Glutamatergic neuron (in vitro differentiated cells): ENCODE measurements around the gene SLC12A3. TPM values are rescaled to one million over a fixed set of nuclear protein-coding genes. Genes with fewer than 3 reads are reported as not detected.

ENCODE experiments used
- DNase-seq: peaks from one replicate; pipeline ENCODE4 v3.0.0; 2022
- H3K27ac Mint-ChIP-seq: one replicate; pipeline ENCODE4 v1.8.0; 2020; ENCODE audit warnings: mild to moderate bottlenecking, mixed read lengths, inconsistent platforms; ENCODE audit not compliant: unreplicated experiment
- H3K27me3 Mint-ChIP-seq: one replicate; pipeline ENCODE4 v1.8.0; 2020; ENCODE audit warnings: mild to moderate bottlenecking, moderate library complexity, mixed read lengths, inconsistent platforms; ENCODE audit not compliant: unreplicated experiment
- H3K36me3 Mint-ChIP-seq: one replicate; pipeline ENCODE4 v1.8.0; 2020; ENCODE audit warnings: mild to moderate bottlenecking, mixed read lengths, inconsistent platforms; ENCODE audit not compliant: unreplicated experiment
- H3K4me1 Mint-ChIP-seq: one replicate; pipeline ENCODE4 v1.8.0; 2020; ENCODE audit warnings: mild to moderate bottlenecking, low read depth, mixed read lengths, inconsistent platforms; ENCODE audit not compliant: unreplicated experiment
- H3K4me3 Mint-ChIP-seq: one replicate; pipeline ENCODE4 v1.8.0; 2020; ENCODE audit warnings: mild to moderate bottlenecking, mixed read lengths, inconsistent platforms; ENCODE audit not compliant: unreplicated experiment
- H3K9me3 Mint-ChIP-seq: one replicate; pipeline ENCODE4 v1.8.0; 2020; ENCODE audit warnings: mild to moderate bottlenecking, moderate library complexity, mixed read lengths, inconsistent platforms; ENCODE audit not compliant: unreplicated experiment
- CTCF ChIP-seq: fragments of 200-600 bp; sonication (generic); IDR thresholded peaks from one replicate; pipeline ENCODE4 v1.5.0; 2021; ENCODE audit not compliant: partially characterized antibody, unreplicated experiment
- total RNA-seq: library from RNA; stranded (reverse); fragmentation: NEBNext Ultra II Directional; extraction: Animal tissue kit (Norgen Biotek cat#: 25700); gene quantifications from one replicate; pipeline ENCODE4 v1.2.1, GENCODE V29; 2021; ENCODE audit not compliant: unreplicated experiment

Gene SLC12A3
- total RNA-seq, 1 donor from 2014 or later, result not detected

- H3K36me3 Mint-ChIP-seq, result peaks cover 4% of the 10 kb centered on the region
- no peaks in the 10 kb centered on the region for H3K9me3 Mint-ChIP-seq
- no peak overlapping the region for H3K4me3 Mint-ChIP-seq
- peaks cover 7% of the 10 kb centered on the region for H3K4me1 Mint-ChIP-seq
- no peak for DNase-seq
- no peak overlapping the region for H3K27ac Mint-ChIP-seq
- H3K27me3 Mint-ChIP-seq, result peaks cover 2% of the 10 kb centered on the region
- no peak for TF ChIP-seq CTCF
These were observed 73.9 kb downstream of the SLC12A3 start for GRCh38 chr16:56938664-56939513.

- peaks cover 7% of the 10 kb centered on the region for H3K4me1 Mint-ChIP-seq
- no peak overlapping the region for H3K27ac Mint-ChIP-seq
- TF ChIP-seq CTCF, result no peak
- peaks cover 2% of the 10 kb centered on the region for H3K27me3 Mint-ChIP-seq
- H3K4me3 Mint-ChIP-seq, result no peak overlapping the region
- H3K36me3 Mint-ChIP-seq, result peaks cover 5% of the 10 kb centered on the region
- no peaks in the 10 kb centered on the region for H3K9me3 Mint-ChIP-seq
- DNase-seq, result no peak
These were observed 74.8 kb downstream of the SLC12A3 start for GRCh38 chr16:56939801-56940200.

- H3K4me3 Mint-ChIP-seq, result no peak overlapping the region
- no peak for TF ChIP-seq CTCF
- H3K27ac Mint-ChIP-seq, result no peak overlapping the region
- H3K27me3 Mint-ChIP-seq, result peaks cover 2% of the 10 kb centered on the region
- H3K4me1 Mint-ChIP-seq, result peaks cover 3% of the 10 kb centered on the region
- no peak for DNase-seq
- no peaks in the 10 kb centered on the region for H3K9me3 Mint-ChIP-seq
- peaks cover 8% of the 10 kb centered on the region for H3K36me3 Mint-ChIP-seq
These were observed 76.1 kb downstream of the SLC12A3 start for GRCh38 chr16:56941092-56941491.

GRCh38 chr16:56941856-56942331 is 76.9 kb downstream of the SLC12A3 start:
- TF ChIP-seq CTCF, result no peak
- peaks cover 1% of the 10 kb centered on the region for H3K27me3 Mint-ChIP-seq
- peaks cover 8% of the 10 kb centered on the region for H3K36me3 Mint-ChIP-seq

GRCh38 chr16:56943761-56944375 is 78.9 kb downstream of the SLC12A3 start:
- Mint-ChIP-seq H3K27me3 (no peaks in the 10 kb centered on the region), H3K9me3 (no peaks in the 10 kb centered on the region), H3K4me1 (no peaks in the 10 kb centered on the region), H3K4me3 (no peak overlapping the region), H3K27ac (no peak overlapping the region), H3K36me3 (peaks cover 4% of the 10 kb centered on the region)
- no peak for TF ChIP-seq CTCF
- no peak for DNase-seq

More at GRCh38 chr16:56941856-56942331, 76.9 kb downstream of the SLC12A3 start:
- Mint-ChIP-seq H3K27ac (no peak overlapping the region), H3K4me3 (no peak overlapping the region), H3K4me1 (no peaks in the 10 kb centered on the region), H3K9me3 (no peaks in the 10 kb centered on the region)
- DNase-seq, result no peak
